Spinal cord (tissue), 4 donors: ENCODE measurements around the gene YIPF3. TPM values are rescaled to one million over a fixed set of nuclear protein-coding genes. Genes with fewer than 3 reads are reported as not detected.

ENCODE experiments used
- polyA plus RNA-seq, 2 donors: library from polyadenylated mRNA; unstranded; fragments of 120-200 nt; gene quantifications; one replicate each; pipeline ENCODE4 v1.2.1, GENCODE V29; 2013; ENCODE audit not compliant: insufficient read length in 2 of 2
- small RNA-seq: library from RNA; depleted of rRNA; stranded (forward); fragments of <200 nt; gene quantifications from one replicate; pipeline ENCODE3, GENCODE V24; 2014; ENCODE audit warnings: low replicate concordance
- total RNA-seq, 2 donors: library from RNA; depleted of rRNA in 1 of 2; stranded (reverse); fragments of 120-200 nt in 1 of 2; fragments of >200 nt in 1 of 2; gene quantifications; one replicate each; pipeline versions ENCODE4 v1.2.3 to v1.2.4, GENCODE V29; 2013 to 2014

Gene YIPF3
- total and polyA plus RNA-seq, 4 donors: 54.7 to 140 (median 116) TPM

Small RNA genes lying within 50 kb of the gene (small RNA-seq; reads per million reads assigned to genes)
- not detected for gene RF00426
- gene RNU6-1113P: not detected

Other genes starting within 250 kb of the YIPF3 start
- gene SLC22A7, start 218.7 kb downstream of the YIPF3 start, total RNA-seq: under 1 TPM; 0.20 to 0.28 TPM
- gene SLC22A7, start 218.7 kb downstream of the YIPF3 start, polyA plus RNA-seq: 1 to 10 TPM in 1 of 2 donors, under 1 TPM in 1; 0.71 to 2.2 TPM
- gene CRIP3, start 208.1 kb downstream of the YIPF3 start, total RNA-seq: 1 to 10 TPM; 5.7 to 8.4 TPM
- gene CRIP3, start 208.1 kb downstream of the YIPF3 start, polyA plus RNA-seq: 10 to 100 TPM; 18.6 to 39.9 TPM
- gene ZNF318, start 147.3 kb downstream of the YIPF3 start, total RNA-seq: 10 to 100 TPM; 17.7 to 22.5 TPM
- 10 to 100 TPM; 24.6 to 29.2 TPM for gene ZNF318, start 147.3 kb downstream of the YIPF3 start, polyA plus RNA-seq
- gene ABCC10, start 89.4 kb downstream of the YIPF3 start, total RNA-seq: 10 to 100 TPM; 15.8 to 25.2 TPM
- 10 to 100 TPM; 36.0 to 55.8 TPM for gene ABCC10, start 89.4 kb downstream of the YIPF3 start, polyA plus RNA-seq
- gene DLK2, start 61.4 kb downstream of the YIPF3 start, total RNA-seq: 1 to 10 TPM; 3.5 to 4.1 TPM
- gene DLK2, start 61.4 kb downstream of the YIPF3 start, polyA plus RNA-seq: 10 to 100 TPM; 13.6 to 14.5 TPM
- gene TJAP1, start 39.4 kb downstream of the YIPF3 start, total RNA-seq: 10 to 100 TPM in 1 of 2 donors, 1 to 10 TPM in 1; 8.8 to 18.2 TPM
- 10 to 100 TPM; 33.9 to 46.4 TPM for gene TJAP1, start 39.4 kb downstream of the YIPF3 start, polyA plus RNA-seq
- 1 to 10 TPM; 1.8 to 3.2 TPM for gene LRRC73, start 6.6 kb downstream of the YIPF3 start, total RNA-seq
- gene LRRC73, start 6.6 kb downstream of the YIPF3 start, polyA plus RNA-seq: 10 to 100 TPM in 1 of 2 donors, 1 to 10 TPM in 1; 8.2 to 10.5 TPM
- 10 to 100 TPM; 22.6 to 28.9 TPM for gene POLR1C, start 163 bp upstream of the YIPF3 start, total RNA-seq
- 10 to 100 TPM; 31.7 to 34.4 TPM for gene POLR1C, start 163 bp upstream of the YIPF3 start, polyA plus RNA-seq
- gene XPO5, start 59.1 kb upstream of the YIPF3 start, total RNA-seq: 10 to 100 TPM; 27.4 to 34.7 TPM
- gene XPO5, start 59.1 kb upstream of the YIPF3 start, polyA plus RNA-seq: 10 to 100 TPM; 46.2 to 48.9 TPM
- 10 to 100 TPM; 10.5 to 13.3 TPM for gene POLH, start 59.3 kb upstream of the YIPF3 start, total RNA-seq
- gene POLH, start 59.3 kb upstream of the YIPF3 start, polyA plus RNA-seq: 10 to 100 TPM in 1 of 2 donors, 1 to 10 TPM in 1; 9.5 to 18.0 TPM
- gene GTPBP2, start 112.3 kb upstream of the YIPF3 start, total RNA-seq: 10 to 100 TPM; 26.2 to 46.6 TPM
- 10 to 100 TPM; 41.2 to 62.9 TPM for gene GTPBP2, start 112.3 kb upstream of the YIPF3 start, polyA plus RNA-seq
- 10 to 100 TPM; 14.6 to 28.9 TPM for gene MAD2L1BP, start 118.9 kb upstream of the YIPF3 start, total RNA-seq
- gene MAD2L1BP, start 118.9 kb upstream of the YIPF3 start, polyA plus RNA-seq: 10 to 100 TPM; 26.7 to 27.1 TPM
- gene RSPH9, start 128.1 kb upstream of the YIPF3 start, total RNA-seq: 1 to 10 TPM; 1.6 to 4.7 TPM
- gene RSPH9, start 128.1 kb upstream of the YIPF3 start, polyA plus RNA-seq: 1 to 10 TPM; 6.4 to 7.1 TPM
- gene MRPS18A, start 170.9 kb upstream of the YIPF3 start, total RNA-seq: 10 to 100 TPM; 24.1 to 56.6 TPM
- gene MRPS18A, start 170.9 kb upstream of the YIPF3 start, polyA plus RNA-seq: 10 to 100 TPM; 31.1 to 34.1 TPM